Kidney capillary endothelial cell (primary cell): ENCODE results near the gene MT1E.
"Not testable (repeated sequence)": the region's sequence is repeated elsewhere in the genome, so short reads cannot be mapped to it uniquely, and the experiment has no call there.

Source experiments
- DNase-seq: peaks from one replicate; pipeline ENCODE4 v3.0.0-alpha.2; 2018; ENCODE audit warnings: low spot score

The MT1E gene

DNA sequence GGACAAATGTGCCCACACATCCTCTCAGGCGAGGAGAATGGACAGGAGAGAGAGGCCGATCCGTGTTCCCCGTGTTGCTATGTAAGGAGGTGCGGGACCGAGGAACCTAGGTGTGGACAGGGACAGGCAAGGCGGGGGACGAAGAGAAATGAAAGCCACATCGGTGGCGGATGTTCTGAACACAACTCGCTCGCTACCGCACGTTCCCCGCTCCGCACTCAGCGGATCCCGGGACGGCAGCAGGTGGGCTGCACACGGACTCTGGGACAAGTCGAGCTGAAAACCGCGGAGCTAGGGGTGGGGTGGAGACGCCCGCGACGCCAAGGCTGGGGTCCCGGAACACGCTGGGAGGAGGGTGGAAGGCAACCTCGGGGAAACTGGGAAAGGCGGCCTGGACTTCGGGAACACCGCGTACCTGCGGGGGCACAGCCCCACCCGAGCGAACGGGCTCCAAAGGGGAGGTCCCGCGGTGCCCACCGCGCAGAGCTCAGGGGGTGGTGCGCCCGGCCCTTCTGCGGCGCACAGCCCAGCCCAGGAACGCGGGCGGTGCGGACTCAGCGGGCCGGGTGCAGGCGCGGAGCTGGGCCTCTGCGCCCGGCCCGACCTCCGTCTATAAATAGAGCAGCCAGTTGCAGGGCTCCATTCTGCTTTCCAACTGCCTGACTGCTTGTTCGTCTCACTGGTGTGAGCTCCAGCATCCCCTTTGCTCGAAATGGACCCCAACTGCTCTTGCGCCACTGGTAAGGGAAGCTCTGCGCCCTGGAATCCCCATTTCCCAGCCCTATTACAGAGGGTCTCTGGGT lies at the start of gene MT1E:
Gene MT1E (plus strand): TSS at position 642 of the 803 bp plus-strand sequence. CDS start 71 bp downstream, at position 713.
- DNase-seq: peak; percentile 79

DNA sequence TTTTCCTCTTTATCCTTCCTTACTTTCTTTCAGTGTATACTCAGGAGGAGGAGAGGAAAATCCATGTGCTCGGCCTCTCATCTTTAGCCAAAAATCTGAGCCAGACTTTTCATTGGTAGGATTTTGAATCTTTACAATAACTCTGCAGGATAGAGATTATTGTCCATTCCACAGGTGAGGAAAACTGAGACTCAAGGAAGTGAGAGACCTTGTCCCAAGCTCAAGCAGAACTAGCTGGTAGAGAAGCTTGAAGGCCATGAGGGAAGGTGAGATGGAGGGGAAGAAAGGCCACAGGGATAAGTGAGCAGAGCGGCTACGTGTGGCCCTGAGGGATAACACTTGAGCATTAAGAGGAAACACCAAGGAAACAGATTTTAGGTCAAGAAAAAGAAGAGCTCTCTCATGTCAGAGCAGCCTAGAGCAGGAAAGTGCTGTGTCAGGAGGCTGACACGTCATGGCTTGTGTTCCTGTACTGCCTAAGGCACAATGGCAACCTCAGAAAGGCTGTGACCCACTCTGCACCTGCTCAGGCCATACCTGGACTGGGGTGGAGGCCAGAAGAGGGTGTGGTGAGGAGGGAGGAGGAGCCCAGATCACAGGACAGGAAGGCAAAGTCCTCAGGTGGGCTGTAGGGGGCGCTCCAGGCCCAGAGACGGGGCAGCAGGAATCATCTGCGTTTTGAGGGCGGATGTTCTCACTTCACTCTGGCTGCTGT lies 48.8 kb upstream of the MT1E start:
- DNase-seq: peak; percentile 30

- no peak for DNase-seq
Measured at GRCh38 chr16:56577300-56577625, 48.3 kb upstream of the MT1E start.

- no peak for DNase-seq
Measured at GRCh38 chr16:56580391-56581048, 45.1 kb upstream of the MT1E start.

- DNase-seq: not testable (repeated sequence)
Measured at GRCh38 chr16:56582911-56583310, 42.7 kb upstream of the MT1E start.

DNA sequence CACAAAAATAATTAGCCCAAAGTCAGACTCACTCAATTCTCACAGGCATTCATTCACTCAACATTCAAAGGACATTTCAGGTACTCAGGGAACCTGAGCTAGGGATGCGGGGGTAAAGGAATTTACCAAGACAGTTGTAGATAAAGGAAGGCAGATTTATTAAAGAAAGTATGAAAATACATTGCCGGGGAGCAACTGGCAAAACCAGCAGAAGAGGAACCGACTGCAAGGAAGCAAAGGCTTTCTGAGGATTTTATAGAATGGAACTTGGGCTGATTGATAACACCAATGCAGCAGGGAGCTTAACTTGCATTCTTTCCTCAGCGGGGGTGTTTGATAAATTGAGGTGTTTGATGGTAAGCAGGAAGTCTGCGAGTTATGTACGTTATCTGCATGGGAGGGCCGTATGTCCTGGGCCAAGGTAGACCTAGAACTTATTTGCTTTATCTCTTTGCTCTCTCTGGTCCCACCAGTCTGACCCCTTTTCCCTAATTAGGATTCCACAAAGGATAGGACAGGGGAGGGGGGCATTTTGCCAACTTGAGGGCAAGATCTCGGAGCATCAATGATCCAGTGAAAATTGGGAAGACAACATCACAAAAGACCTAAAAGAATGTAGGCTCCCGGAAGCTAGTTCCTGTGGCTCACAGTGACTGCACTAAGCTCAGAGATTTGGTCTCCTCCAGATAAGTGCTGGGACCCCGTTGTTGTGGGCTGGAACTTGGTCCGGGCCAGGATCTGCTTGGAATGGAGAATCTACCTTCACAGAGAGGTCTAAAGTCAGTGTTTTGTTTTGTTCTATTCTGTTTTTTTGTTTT lies 42.0 kb upstream of the MT1E start:
- no peak for DNase-seq

- DNase-seq: no peak
Measured at GRCh38 chr16:56584276-56584675, 41.3 kb upstream of the MT1E start.

GRCh38 chr16:56588781-56589140 lies 36.8 kb upstream of the MT1E start:
- no peak for DNase-seq

- DNase-seq: no peak
Measured at GRCh38 chr16:56589141-56590039, 36.2 kb upstream of the MT1E start, which contains the start of gene MT3. Gene MT3, plus strand, starts transcription at chr16:56589528. Its CDS starts 63 bp downstream, at chr16:56589591.

DNA sequence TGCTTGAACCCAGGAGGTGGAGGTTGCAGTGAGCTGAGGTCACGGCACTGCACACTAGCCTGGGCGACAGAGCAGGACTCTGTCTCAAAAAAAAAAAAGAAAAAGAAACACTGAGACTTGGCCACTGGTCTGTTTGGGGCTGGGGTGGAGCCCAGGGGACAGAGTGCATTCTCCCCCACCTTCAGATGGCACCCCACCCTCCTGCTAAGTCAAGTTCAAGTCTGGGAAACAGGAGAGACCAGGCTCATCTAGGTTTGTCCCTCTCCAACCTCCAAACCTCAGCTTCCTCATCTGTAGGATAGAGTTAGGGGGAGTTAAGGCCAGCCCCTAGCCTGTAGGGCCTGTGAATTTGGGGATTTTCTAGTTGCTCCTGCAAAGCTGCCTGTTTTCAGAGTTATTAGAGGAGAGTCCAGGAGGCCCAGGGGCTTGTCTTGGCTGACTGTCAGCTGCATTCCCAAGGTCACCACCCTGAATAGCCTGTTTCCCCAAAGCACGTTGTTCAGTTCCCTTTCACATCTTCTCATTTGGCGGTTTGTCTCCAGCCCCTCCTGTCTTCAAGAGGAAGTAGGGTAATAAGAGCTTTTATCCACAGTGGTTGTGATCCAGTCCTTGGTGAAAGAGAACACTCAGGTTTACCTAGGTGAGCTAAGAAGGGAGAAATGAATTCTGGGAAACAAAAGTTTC lies 34.1 kb upstream of the MT1E start:
- no peak for DNase-seq

DNA sequence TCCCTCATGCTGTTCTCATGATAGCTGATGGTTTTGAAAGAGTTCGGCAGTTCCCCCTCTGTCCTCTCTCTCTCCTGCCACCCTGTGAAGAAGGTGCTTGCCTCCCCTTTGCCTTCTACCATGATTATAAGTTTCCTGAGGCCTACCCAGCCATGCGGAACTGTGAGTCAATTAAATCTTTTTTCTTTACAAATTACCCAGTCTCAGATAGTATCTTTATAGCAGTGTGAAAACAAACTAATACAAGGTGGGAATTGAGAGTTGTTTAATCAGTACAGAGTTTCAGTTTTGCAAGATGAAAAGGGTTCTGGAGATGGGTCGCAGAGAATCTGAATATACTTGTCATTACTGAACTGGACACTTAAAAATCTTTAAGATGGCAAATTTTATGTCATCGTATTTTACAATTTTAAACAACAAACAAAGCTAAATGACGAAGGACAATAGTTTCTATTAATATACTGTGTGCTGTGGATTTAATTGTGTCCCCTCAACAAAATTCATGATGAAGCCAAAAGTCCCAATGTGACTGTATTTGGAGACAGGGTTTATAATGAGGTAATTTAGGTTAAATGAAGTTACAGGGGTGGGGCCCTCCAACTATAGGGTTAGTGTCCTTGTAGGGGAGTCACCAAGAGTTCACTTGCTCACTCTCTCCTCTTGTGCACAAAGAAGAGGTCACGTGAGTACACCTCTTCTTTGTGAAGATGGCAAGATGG lies 31.8 kb upstream of the MT1E start:
- DNase-seq: no peak

DNA sequence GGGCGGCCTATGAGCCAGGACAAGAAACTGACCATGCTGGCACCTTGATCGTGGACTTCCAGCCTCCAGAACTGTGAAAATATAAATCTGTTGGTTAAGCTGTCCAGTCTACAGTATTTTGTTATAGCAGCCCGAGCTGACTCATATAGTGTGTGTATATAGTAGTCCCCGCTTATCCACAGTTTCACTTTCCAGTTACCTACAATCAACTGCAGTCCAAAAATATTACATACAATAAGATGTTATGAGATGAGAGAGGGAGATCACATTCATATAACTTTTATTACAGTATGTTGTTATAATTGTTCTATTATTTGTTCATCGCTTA lies 31.3 kb upstream of the MT1E start:
- DNase-seq: no peak

DNA sequence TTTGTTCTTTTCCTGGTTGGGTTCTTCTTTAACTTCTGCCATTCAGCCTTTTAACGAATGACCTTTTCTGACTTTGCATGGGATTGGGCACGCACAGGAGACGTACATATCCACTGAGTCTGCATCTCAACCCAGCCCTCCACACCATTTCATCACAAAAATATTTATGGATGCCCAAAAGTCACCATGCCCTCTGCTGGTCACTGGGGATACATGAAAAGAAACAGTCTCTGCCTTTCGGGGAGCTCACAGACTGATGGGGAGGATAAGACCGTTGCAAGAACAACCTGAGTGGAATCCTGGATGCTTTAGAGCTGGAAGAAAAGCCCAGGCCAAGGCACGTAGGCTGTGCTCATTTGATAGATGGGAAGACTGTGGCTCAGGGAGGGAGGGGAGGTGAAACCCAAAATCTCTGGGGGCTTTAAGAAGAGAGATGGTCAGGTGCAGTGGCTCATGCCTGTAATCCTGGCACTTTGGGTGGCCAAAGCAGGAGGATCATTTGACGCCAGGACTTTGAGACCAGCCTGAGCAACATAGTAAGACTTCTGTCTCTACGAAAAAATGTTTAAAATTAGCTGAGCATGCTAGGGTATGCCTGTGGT lies 25.1 kb upstream of the MT1E start:
- DNase-seq: no peak

DNA sequence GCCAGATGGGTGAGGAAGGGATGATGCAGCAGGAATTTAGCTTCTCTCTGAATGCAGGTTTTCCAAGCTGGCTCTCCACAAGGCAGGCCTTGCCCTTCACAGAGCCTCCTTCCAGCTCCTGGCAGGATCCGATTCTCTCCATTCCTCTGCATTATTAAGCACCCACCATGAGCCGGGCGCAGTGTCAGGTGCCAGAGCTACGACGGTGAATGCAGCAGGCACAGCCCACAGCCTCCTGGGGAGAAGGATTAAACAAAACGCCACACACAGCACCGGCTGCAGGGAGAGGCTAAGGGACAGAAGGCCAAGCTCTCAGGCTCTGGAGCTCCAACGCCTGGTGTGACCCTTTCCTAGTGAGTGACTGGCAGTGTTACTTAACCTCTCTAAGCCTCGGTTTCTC lies 24.3 kb upstream of the MT1E start:
- DNase-seq: no peak

DNA sequence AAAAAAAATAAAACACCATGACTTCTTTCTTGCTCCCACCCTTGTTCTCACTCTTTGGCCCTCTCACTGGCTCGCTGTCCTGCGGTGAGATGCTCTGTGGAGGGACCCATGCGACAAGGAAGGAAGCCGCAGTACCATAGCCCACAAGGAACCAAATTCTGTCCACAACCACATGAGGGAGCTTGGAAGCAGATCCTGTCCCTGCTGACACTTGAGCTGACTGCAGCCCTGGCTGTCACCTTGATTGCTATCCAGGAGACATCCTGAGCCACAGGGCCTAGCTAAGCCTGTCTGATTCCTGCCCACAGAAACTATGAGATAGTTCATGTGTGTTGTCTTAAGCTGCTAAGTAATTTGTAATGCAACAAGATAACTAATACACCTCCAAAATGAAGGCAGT lies 22.0 kb upstream of the MT1E start:
- no peak for DNase-seq

- DNase-seq: no peak
Measured at GRCh38 chr16:56604966-56605365, 20.6 kb upstream of the MT1E start.

- no peak for DNase-seq
Measured at GRCh38 chr16:56605475-56605874, 20.1 kb upstream of the MT1E start.

GRCh38 chr16:56606071-56606475 lies 19.5 kb upstream of the MT1E start:
- DNase-seq: peak; percentile 58

- peak; percentile 66 for DNase-seq
Measured at GRCh38 chr16:56606476-56607108, 19.0 kb upstream of the MT1E start.
